Measurements from ENCODE around the gene WNT9A.
"Not testable (repeated sequence)": the region's sequence is repeated elsewhere in the genome, so short reads cannot be mapped to it uniquely, and the experiment has no call there.

Gene WNT9A

GRCh38 chr1:227887697-227888403 lies 59.9 kb downstream of the WNT9A start:
- no peak for DNase-seq (ENCODE audit: low read depth in 4 of 4, low spot score in 1 of 4)

GRCh38 chr1:227886993-227887696 lies 60.6 kb downstream of the WNT9A start:
- no peak for DNase-seq (ENCODE audit: low read depth in 4 of 4, low spot score in 1 of 4)

- no peak for DNase-seq (ENCODE audit: low read depth in 4 of 4, low spot score in 1 of 4)
Observed at GRCh38 chr1:227886503-227886961, 61.2 kb downstream of the WNT9A start.

GRCh38 chr1:227885648-227886502 lies 61.9 kb downstream of the WNT9A start:
- DNase-seq (ENCODE audit: low read depth in 4 of 4, low spot score in 1 of 4): no peak

GRCh38 chr1:227885135-227885647 lies 62.5 kb downstream of the WNT9A start:
- no peak for DNase-seq (ENCODE audit: low read depth in 4 of 4, low spot score in 1 of 4)

GRCh38 chr1:227884370-227885134 lies 63.2 kb downstream of the WNT9A start:
- DNase-seq (ENCODE audit: low read depth in 4 of 4, low spot score in 1 of 4): no peak

- no peak for DNase-seq (ENCODE audit: low read depth in 4 of 4, low spot score in 1 of 4)
Observed at GRCh38 chr1:227883641-227884301, 64.0 kb downstream of the WNT9A start.

- no peak for DNase-seq (ENCODE audit: low read depth in 4 of 4, low spot score in 1 of 4)
Observed at GRCh38 chr1:227883073-227883520, 64.6 kb downstream of the WNT9A start.

GRCh38 chr1:227880342-227880924 lies 67.3 kb downstream of the WNT9A start:
- no peak for DNase-seq (ENCODE audit: low read depth in 4 of 4, low spot score in 1 of 4)

GRCh38 chr1:227877810-227878209 lies 69.9 kb downstream of the WNT9A start:
- not testable (repeated sequence) for DNase-seq (ENCODE audit: low read depth in 4 of 4, low spot score in 1 of 4)

GRCh38 chr1:227871892-227872291 lies 75.8 kb downstream of the WNT9A start:
- DNase-seq (ENCODE audit: low read depth in 4 of 4, low spot score in 1 of 4): not testable (repeated sequence)

GRCh38 chr1:227870366-227870765 lies 77.4 kb downstream of the WNT9A start:
- DNase-seq (ENCODE audit: low read depth in 4 of 4, low spot score in 1 of 4): no peak

- no peak for DNase-seq (ENCODE audit: low read depth in 4 of 4, low spot score in 1 of 4)
Observed at GRCh38 chr1:227869851-227870305, 77.9 kb downstream of the WNT9A start.

- DNase-seq (ENCODE audit: low read depth in 4 of 4, low spot score in 1 of 4): no peak
Observed at GRCh38 chr1:227869279-227869842, 78.4 kb downstream of the WNT9A start.
